Liver (tissue), 3 donors: ENCODE results near the gene DICER1.

Experiments used
- JUND ChIP-seq, 2 donors: IDR thresholded peaks; 2 replicates each; pipeline ENCODE4 v1.6.1; 2016; ENCODE audit warnings: antibody characterized with exemption in 2 of 2
- RAD21 ChIP-seq, 2 donors: IDR thresholded peaks; 2 replicates each; pipeline ENCODE4 v1.6.1; 2016; ENCODE audit warnings: antibody characterized with exemption in 2 of 2, mild to moderate bottlenecking in 2 of 2
- RXRA ChIP-seq, 2 donors: IDR thresholded peaks; 2 replicates each; pipeline ENCODE4 v1.6.1; 2017 to 2018; ENCODE audit warnings: antibody characterized with exemption in 2 of 2, mild to moderate bottlenecking in 1 of 2
- TF ChIP-seq, protein P1 (sequence below): fragments of 150-350 bp; IDR thresholded peaks from 2 replicates; pipeline ENCODE4 v1.5.1; 2017; ENCODE audit warnings: improper control_type of control experiment, low read depth, low read length; ENCODE audit not compliant: missing input control
- donor health status: healthy.
- donor health status: healthy.

DNA sequence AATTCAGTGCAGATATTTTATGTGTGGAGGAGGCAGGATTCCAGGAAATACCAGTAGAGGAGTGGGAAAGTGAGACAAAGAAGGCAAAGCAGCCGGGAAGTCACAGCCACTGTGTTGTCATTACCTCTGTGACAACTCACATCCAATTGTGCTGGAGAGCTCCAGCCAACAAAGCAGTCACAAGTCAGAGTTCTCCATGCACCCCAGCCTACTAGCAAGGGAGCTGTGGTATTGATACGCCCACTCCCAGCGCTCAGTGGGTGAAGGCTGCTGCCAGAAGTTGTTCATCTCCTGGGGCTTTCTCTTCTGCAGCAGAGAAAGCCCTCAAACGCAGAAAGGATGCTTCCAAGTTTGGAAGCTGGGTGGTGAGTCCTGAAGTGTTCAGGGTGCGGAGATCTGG is 93.9 kb downstream of the DICER1 start:
- TF ChIP-seq, protein P1, sequence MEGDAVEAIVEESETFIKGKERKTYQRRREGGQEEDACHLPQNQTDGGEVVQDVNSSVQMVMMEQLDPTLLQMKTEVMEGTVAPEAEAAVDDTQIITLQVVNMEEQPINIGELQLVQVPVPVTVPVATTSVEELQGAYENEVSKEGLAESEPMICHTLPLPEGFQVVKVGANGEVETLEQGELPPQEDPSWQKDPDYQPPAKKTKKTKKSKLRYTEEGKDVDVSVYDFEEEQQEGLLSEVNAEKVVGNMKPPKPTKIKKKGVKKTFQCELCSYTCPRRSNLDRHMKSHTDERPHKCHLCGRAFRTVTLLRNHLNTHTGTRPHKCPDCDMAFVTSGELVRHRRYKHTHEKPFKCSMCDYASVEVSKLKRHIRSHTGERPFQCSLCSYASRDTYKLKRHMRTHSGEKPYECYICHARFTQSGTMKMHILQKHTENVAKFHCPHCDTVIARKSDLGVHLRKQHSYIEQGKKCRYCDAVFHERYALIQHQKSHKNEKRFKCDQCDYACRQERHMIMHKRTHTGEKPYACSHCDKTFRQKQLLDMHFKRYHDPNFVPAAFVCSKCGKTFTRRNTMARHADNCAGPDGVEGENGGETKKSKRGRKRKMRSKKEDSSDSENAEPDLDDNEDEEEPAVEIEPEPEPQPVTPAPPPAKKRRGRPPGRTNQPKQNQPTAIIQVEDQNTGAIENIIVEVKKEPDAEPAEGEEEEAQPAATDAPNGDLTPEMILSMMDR: no peak
- TF ChIP-seq RAD21 (IDR thresholded peaks at IDR 0.05): no peak
- TF ChIP-seq JUND (IDR thresholded peaks at IDR 0.05): no peak
- TF ChIP-seq RXRA (IDR thresholded peaks at IDR 0.05): no peak
